GM10266 (cell line): Measurements from ENCODE around the gene CFAP20DC.

Source experiments
- DNase-seq: peaks from one replicate; pipeline ENCODE4 v3.0.0; 2012; ENCODE audit errors: extremely low spot score
- TF ChIP-seq, protein P1 (sequence below): IDR thresholded peaks from 2 replicates; pipeline ENCODE4 v1.5.1; 2012; ENCODE audit warnings: mild to moderate bottlenecking, low read depth; ENCODE audit not compliant: control insufficient read depth, insufficient read depth; ENCODE audit errors: missing control alignments

CFAP20DC gene

DNA sequence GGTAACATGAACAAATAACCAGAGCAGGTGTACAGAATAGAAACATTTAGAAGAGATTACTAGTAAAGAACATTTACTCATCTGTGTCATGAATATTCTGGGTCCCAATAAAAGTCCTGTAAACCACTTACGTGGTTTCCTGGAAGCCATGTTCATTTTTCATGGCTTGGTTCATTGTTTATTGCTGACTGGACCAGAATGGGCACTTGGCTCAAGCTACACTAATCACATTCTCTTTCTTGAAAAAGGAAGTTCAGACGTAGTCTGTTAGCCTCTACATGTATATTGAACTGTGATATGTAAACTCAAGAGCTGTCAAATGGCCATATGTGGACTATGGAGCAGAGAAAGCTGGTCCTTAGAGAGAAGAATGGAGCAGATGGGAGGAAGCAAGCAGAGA, 244.9 kb downstream of the CFAP20DC start:
- TF ChIP-seq, protein P1, sequence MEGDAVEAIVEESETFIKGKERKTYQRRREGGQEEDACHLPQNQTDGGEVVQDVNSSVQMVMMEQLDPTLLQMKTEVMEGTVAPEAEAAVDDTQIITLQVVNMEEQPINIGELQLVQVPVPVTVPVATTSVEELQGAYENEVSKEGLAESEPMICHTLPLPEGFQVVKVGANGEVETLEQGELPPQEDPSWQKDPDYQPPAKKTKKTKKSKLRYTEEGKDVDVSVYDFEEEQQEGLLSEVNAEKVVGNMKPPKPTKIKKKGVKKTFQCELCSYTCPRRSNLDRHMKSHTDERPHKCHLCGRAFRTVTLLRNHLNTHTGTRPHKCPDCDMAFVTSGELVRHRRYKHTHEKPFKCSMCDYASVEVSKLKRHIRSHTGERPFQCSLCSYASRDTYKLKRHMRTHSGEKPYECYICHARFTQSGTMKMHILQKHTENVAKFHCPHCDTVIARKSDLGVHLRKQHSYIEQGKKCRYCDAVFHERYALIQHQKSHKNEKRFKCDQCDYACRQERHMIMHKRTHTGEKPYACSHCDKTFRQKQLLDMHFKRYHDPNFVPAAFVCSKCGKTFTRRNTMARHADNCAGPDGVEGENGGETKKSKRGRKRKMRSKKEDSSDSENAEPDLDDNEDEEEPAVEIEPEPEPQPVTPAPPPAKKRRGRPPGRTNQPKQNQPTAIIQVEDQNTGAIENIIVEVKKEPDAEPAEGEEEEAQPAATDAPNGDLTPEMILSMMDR = no peak
- no peak for DNase-seq

DNA sequence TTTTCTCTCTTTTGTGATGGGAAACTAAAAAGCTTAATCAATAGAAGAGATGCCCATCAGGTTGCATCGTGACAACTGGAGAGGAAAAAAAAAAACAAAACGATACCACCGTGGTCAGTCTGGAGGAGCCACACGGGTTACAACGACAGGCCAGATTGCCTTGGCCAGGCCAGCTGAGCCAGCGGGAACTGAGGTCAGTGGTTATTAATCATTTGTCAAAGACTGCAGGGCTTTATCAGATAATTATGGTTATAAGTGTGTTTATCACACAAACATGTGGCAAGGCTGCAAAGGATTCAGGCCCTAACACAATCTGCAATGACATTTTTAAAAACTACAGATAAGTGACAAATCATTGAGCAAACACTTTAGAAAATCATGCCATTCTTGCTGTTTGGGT, 248.3 kb downstream of the CFAP20DC start:
- TF ChIP-seq, protein P1 = no peak

DNA sequence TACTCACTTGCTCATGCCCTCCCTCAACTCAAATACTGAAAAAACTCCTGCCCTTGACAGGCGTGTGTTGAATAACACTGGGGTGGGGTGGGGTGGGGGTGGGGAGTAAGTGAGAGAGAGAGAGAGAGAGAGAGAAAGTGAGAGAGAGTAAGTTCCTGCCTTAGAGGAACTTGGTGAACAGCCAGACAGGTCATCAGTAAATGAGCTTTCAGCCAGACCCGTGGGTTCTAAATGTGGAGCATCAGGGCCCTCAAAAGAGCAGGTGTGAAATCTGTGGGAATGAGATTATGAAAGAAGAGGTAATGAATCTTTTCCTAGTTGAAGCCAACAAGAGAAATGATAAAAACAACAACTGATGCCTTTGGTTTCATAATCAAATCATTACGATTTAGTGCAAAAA, 248.9 kb downstream of the CFAP20DC start:
- no peak for DNase-seq
- TF ChIP-seq, protein P1 = no peak

More for the DNA sequence above, 248.3 kb downstream of the CFAP20DC start:
- DNase-seq = no peak

DNA sequence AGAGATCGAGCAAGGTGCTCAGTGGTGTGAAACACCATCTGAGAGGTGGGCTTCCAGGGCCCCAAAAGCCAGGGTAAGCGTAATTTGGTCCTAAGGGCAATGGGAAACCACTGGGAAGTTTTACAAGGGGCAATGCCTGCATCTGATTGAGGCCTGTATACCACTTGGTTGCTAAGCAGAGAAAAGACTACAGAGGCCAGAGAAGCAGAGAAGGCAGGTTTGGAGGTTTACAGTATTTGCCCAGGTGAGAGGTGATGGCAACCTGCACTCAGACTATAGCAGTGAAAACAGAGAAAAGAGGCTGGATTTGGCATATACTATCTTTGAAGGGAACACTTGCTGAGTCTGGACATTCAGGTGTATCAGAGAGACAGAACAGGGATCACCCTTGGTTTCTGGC, 249.8 kb downstream of the CFAP20DC start:
- TF ChIP-seq, protein P1 = no peak

DNA sequence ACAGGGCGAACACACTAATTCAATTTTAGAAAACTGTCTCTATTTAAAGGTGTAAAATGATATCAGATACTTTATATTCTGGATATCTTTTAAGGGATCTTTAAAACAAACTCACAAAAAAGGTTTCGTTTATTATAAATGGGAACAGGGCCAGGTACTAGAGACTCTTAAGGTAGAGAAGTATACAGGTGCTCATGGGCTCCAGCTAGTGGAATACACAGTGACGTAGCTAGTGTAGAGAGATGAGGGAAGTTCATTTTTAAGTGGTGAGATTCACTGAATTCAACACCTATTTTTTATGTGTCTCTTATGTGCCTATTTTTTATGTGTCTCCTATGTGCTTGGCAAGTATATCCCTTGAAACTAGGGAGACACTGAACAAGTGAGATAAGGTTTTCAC, 250.6 kb downstream of the CFAP20DC start:
- TF ChIP-seq, protein P1 = no peak
- no peak for DNase-seq

More for the DNA sequence above, 249.8 kb downstream of the CFAP20DC start:
- no peak for DNase-seq

DNA sequence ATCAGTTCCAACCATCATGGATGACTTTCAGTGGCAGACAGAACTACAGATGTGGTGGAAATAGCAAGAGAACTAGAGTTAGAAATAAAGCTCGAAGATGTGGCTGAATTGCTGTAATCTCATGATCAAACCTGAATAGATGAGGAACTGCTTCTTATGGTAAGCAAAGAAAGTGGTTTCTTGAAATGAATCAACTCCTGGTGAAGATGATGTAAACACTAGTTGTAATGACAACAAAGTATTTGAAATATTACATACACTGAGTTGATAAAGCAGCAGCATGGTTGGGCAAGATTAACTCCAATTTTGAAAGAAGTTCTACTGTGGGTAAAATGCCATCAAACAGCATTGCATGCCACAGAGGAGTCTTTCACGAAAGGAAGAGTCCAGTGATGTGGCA, 251.5 kb downstream of the CFAP20DC start:
- DNase-seq = no peak

DNA sequence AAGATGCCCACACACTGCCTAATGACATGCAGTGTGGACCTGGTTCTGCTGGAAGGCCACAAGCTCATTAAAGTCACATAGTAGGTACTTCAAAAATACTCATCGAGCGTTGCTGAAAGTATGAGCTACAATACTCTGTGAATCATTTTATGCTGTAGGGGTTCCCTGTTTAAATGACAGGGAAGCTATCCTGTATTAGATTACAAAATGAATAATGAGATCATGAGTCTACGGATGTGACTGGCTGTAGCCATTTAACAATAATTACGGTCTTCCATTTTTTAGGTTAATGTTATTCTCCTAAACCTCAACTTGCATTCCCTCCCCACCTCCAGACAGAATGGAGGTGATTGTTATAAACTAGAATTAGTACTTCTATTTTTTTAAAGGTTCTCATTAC, 255.1 kb downstream of the CFAP20DC start:
- TF ChIP-seq, protein P1 = no peak
- no peak for DNase-seq

More for the DNA sequence above, 251.5 kb downstream of the CFAP20DC start:
- TF ChIP-seq, protein P1 = no peak
